CD14-positive monocyte (primary cell): Measurements from ENCODE around the gene ASPA. TPM values are rescaled to one million over a fixed set of nuclear protein-coding genes. Genes with fewer than 3 reads are reported as not detected.
A peak's percentile ranks its signal among the peaks of the same experiment; 100 is the strongest.

ENCODE experiments used
- DNase-seq, 3 donors: peaks; one replicate each; pipeline ENCODE4 v3.0.0-alpha.2; 2011 to 2022
- H2AFZ ChIP-seq: 2 replicates; pipeline ENCODE4 v1.6.0; 2012; ENCODE audit warnings: mild to moderate bottlenecking, low read depth, low read length, inconsistent platforms; ENCODE audit not compliant: insufficient read depth, poor library complexity, severe bottlenecking
- H3K27ac ChIP-seq, 2 donors: 1 replicate in 1 of 2; 2 replicates in 1 of 2; pipeline ENCODE4 v1.5.1; 2012 to 2013; ENCODE audit warnings: low read length in 2 of 2, control low read depth in 1 of 2, inconsistent platforms in 1 of 2, low read depth in 1 of 2, mild to moderate bottlenecking in 1 of 2
- H3K27me3 ChIP-seq, 2 donors: one replicate each; pipeline versions ENCODE4 v1.6.0 to v1.6.1; 2011 to 2013; ENCODE audit warnings: low read length in 2 of 2; ENCODE audit not compliant: control insufficient read depth in 2 of 2, insufficient read depth in 2 of 2
- H3K36me3 ChIP-seq, 2 donors: replicated peaks in 1 of 2; 1 replicate in 1 of 2; 2 replicates in 1 of 2; pipeline versions ENCODE4 v1.5.1 to v1.6.1; 2012 to 2013; ENCODE audit warnings: low read length in 2 of 2, control low read depth in 1 of 2, inconsistent platforms in 1 of 2, mild to moderate bottlenecking in 1 of 2; ENCODE audit not compliant: insufficient read depth in 2 of 2, control insufficient read depth in 1 of 2
- H3K4me1 ChIP-seq, 2 donors: 1 replicate in 1 of 2; 2 replicates in 1 of 2; pipeline versions ENCODE4 v1.5.1 to v1.6.1; 2012 to 2013; ENCODE audit warnings: low read length in 2 of 2, control low read depth in 1 of 2, inconsistent platforms in 1 of 2, mild to moderate bottlenecking in 1 of 2, moderate library complexity in 1 of 2; ENCODE audit not compliant: insufficient read depth in 2 of 2, control insufficient read depth in 1 of 2
- H3K4me2 ChIP-seq: replicated peaks from 2 replicates; pipeline ENCODE3; 2012; ENCODE audit warnings: low read length, moderate library complexity, mild to moderate bottlenecking; ENCODE audit not compliant: poor library complexity, severe bottlenecking; ENCODE audit errors: extremely low read depth
- H3K4me3 ChIP-seq, 3 experiments: fragments of 200-600 bp in 1 of 3; sonication (generic) in 1 of 3; replicated peaks in 1 of 3; 1 replicate in 2 of 3; 2 replicates in 1 of 3; pipeline ENCODE4 v1.5.1; 2011 to 2013; ENCODE audit warnings: low read length in 3 of 3, mild to moderate bottlenecking in 3 of 3, control low read depth in 2 of 3, low read depth in 2 of 3, inconsistent platforms in 1 of 3, moderate library complexity in 1 of 3
- H3K79me2 ChIP-seq: 2 replicates; pipeline ENCODE4 v1.6.0; 2012; ENCODE audit warnings: mild to moderate bottlenecking, control low read depth, inconsistent platforms, low read length, moderate library complexity; ENCODE audit not compliant: insufficient read depth
- H3K9ac ChIP-seq: 2 replicates; pipeline ENCODE4 v1.6.0; 2017; ENCODE audit warnings: low read length, mild to moderate bottlenecking; ENCODE audit not compliant: insufficient read depth, poor library complexity, severe bottlenecking
- H3K9me3 ChIP-seq, 2 donors: replicated peaks in 1 of 2; 1 replicate in 1 of 2; 2 replicates in 1 of 2; pipeline versions ENCODE4 v1.5.1 to v1.6.1; 2012 to 2013; ENCODE audit warnings: low read length in 2 of 2, control low read depth in 1 of 2; ENCODE audit not compliant: control insufficient read depth in 1 of 2, insufficient read depth in 1 of 2
- H4K20me1 ChIP-seq: 2 replicates; pipeline ENCODE4 v1.6.0; 2012; ENCODE audit warnings: mild to moderate bottlenecking, low read length, control low read depth, moderate library complexity; ENCODE audit not compliant: insufficient read depth
- H3K27ac Mint-ChIP-seq, 7 donors: one replicate each; pipeline ENCODE4 v1.8.0; 2020; ENCODE audit warnings: mild to moderate bottlenecking in 7 of 7, mixed read lengths in 7 of 7, moderate library complexity in 6 of 7, inconsistent platforms in 2 of 7
- H3K27me3 Mint-ChIP-seq, 3 donors: one replicate each; pipeline ENCODE4 v1.8.0; 2021 to 2022; ENCODE audit warnings: low read depth in 3 of 3, mild to moderate bottlenecking in 3 of 3, mixed read lengths in 3 of 3, moderate library complexity in 3 of 3, inconsistent platforms in 1 of 3
- H3K36me3 Mint-ChIP-seq, 2 donors: one replicate each; pipeline ENCODE4 v1.8.0; 2020; ENCODE audit warnings: mixed read lengths in 2 of 2, inconsistent platforms in 1 of 2, mild to moderate bottlenecking in 1 of 2
- H3K4me1 Mint-ChIP-seq: one replicate; pipeline ENCODE4 v1.8.0; 2020; ENCODE audit warnings: mild to moderate bottlenecking, mixed read lengths
- H3K4me3 Mint-ChIP-seq, 2 donors: one replicate each; pipeline ENCODE4 v1.8.0; 2020; ENCODE audit warnings: mild to moderate bottlenecking in 2 of 2, mixed read lengths in 2 of 2, moderate library complexity in 1 of 2
- H3K9me3 Mint-ChIP-seq, 7 donors: one replicate each; pipeline ENCODE4 v1.8.0; 2020 to 2022; ENCODE audit warnings: mixed read lengths in 7 of 7, mild to moderate bottlenecking in 6 of 7, moderate library complexity in 6 of 7, inconsistent platforms in 2 of 7
- WGBS: methylation state at CpG from one replicate; pipeline ENCODE4 v1.1.5; 2013; ENCODE audit warnings: missing lambda C conversion rate; ENCODE audit not compliant: insufficient coverage; 5-methylcytosine and 5-hydroxymethylcytosine counted together
- intact Hi-C, 2 donors: fragments of 100-400 bp; cut with micrococcal nuclease; formaldehyde crosslinking; loops; one replicate each; pipeline versions ENCODE4 v1.15.0 to v1.15.1; 2023
- polyA plus RNA-seq, 3 donors: library from polyadenylated mRNA; depleted of rRNA in 1 of 3; unstranded in 2 of 3; stranded (reverse) in 1 of 3; fragments of 300-500 nt in 2 of 3; fragments of >200 nt in 1 of 3; fragmentation: Illumina TruSeq in 2 of 3; gene quantifications; 1 replicate in 2 of 3; 2 replicates in 1 of 3; pipeline ENCODE4 v1.2.3, GENCODE V29; 2012 to 2021
- TF ChIP-seq, protein P1 (sequence below): fragments of 200-600 bp; IDR thresholded peaks from one replicate; pipeline ENCODE4 v1.8.0; 2022; ENCODE audit warnings: antibody characterized with exemption, mild to moderate bottlenecking

ASPA gene
- polyA plus RNA-seq, 3 donors = not detected

DNA sequence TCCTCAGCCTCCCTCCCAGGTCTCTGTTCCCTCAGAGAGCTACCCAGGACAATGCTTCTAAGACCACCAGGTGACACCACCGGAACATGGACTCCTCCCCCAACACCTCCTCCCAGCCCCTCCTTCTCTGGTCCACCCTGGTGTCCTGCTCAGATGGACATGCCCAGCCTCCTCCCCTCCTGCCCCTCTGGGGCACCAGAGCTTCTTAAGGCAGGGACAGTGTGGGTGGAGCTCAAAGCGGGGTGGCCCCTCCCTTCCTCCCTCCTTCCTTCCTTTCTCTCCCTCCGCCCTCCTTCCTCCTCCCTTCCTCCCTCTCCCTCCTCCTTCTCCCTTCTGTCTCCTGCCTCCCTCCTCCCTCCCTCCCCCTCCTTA is 59.1 kb downstream of the ASPA start:
- Histone ChIP-seq H3K36me3 (no peaks in the 10 kb centered on the region), H3K4me1 (no peaks in the 10 kb centered on the region), H3K27ac (no peak overlapping the region), H3K9me3 (peaks cover 0 to 3% of the 10 kb centered on the region in 2 donors), H3K4me3 (no peak overlapping the region), H3K79me2 (no peaks in the 10 kb centered on the region), H3K9ac (no peak overlapping the region), H3K27me3 (peaks cover 0 to 8% of the 10 kb centered on the region in 2 donors), H3K4me2 (no peak overlapping the region), H2AFZ (no peak overlapping the region), H4K20me1 (no peaks in the 10 kb centered on the region)
- Mint-ChIP-seq H3K27ac (no peak overlapping the region), H3K9me3 (peaks cover 0 to 9% (median 3%) of the 10 kb centered on the region in 7 donors), H3K36me3 (no peaks in the 10 kb centered on the region), H3K4me3 (no peak overlapping the region), H3K27me3 (peaks cover 14 to 27% (median 26%) of the 10 kb centered on the region in 3 donors), H3K4me1 (peaks cover 4% of the 10 kb centered on the region)
- intact Hi-C loops = no loop called here
- DNase-seq = no peak
- TF ChIP-seq, protein P1, sequence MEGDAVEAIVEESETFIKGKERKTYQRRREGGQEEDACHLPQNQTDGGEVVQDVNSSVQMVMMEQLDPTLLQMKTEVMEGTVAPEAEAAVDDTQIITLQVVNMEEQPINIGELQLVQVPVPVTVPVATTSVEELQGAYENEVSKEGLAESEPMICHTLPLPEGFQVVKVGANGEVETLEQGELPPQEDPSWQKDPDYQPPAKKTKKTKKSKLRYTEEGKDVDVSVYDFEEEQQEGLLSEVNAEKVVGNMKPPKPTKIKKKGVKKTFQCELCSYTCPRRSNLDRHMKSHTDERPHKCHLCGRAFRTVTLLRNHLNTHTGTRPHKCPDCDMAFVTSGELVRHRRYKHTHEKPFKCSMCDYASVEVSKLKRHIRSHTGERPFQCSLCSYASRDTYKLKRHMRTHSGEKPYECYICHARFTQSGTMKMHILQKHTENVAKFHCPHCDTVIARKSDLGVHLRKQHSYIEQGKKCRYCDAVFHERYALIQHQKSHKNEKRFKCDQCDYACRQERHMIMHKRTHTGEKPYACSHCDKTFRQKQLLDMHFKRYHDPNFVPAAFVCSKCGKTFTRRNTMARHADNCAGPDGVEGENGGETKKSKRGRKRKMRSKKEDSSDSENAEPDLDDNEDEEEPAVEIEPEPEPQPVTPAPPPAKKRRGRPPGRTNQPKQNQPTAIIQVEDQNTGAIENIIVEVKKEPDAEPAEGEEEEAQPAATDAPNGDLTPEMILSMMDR = no peak
- WGBS = 13% methylated on average over 2 of the region's 3 CpGs

DNA sequence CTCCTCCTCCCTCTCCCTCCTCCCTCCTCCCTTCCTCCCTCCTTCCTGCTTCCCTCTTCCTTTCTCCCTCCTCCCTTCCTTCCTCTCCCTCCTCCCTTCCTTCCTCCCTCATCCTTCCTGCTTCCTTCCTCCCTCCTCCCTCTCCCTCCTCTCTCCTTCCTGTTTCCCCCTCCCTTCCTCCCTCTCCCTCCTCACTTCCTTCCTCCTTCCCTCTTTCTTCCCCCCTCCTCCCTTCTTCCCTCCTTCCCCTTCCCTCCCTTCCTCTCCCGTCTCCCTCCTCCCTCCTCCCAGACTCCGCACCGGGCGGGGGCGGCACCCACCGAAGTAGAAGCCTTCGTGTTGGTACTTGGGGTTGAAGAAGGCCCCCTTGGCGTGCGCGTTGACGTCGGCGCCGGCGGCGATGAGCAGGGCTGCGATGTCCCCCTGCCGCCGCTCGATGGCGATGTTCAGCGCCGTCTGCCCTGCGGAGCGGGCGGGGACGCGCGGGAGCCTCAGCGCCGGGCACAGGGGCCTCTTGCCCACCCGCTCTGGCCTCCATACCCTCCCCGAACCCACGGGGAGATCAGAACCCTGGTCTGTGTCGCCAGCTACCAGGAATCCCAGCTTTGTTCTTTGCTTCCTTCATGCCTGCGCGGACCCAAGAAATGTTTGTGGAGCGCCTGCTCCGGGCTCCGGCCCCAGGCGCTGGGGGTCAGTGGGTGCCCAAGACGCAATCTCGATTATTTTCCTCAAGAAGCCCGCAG is 59.6 kb downstream of the ASPA start:
- Mint-ChIP-seq H3K27ac (peak overlapping the region in 1 of 7 donors; percentile 4), H3K4me3 (peak overlapping the region in 1 of 2 donors; percentile 59), H3K9me3 (peaks cover 0 to 9% (median 3%) of the 10 kb centered on the region in 7 donors), H3K36me3 (no peaks in the 10 kb centered on the region), H3K27me3 (peaks cover 15 to 30% (median 26%) of the 10 kb centered on the region in 3 donors), H3K4me1 (peaks cover 4% of the 10 kb centered on the region)
- no peak overlapping the region for H3K9ac ChIP-seq
- WGBS = 9% methylated on average over 39 of the region's 44 CpGs
- no peaks in the 10 kb centered on the region for H3K4me1 ChIP-seq
- intact Hi-C loops = no loop called here
- no peaks in the 10 kb centered on the region for H3K36me3 ChIP-seq
- no peak for DNase-seq
- no peaks in the 10 kb centered on the region for H3K79me2 ChIP-seq
- H3K9me3 ChIP-seq = peaks cover 0 to 3% of the 10 kb centered on the region in 2 donors
- no peaks in the 10 kb centered on the region for H4K20me1 ChIP-seq
- H3K4me2 ChIP-seq = no peak overlapping the region
- H3K4me3 ChIP-seq = no peak overlapping the region
- peak overlapping the region; percentile 42 for H2AFZ ChIP-seq
- no peak overlapping the region for H3K27ac ChIP-seq
- TF ChIP-seq, protein P1 = peak; percentile 27
- H3K27me3 ChIP-seq = peaks cover 0 to 8% of the 10 kb centered on the region in 2 donors
